ENCODE measurements around the gene NT5C2. TPM values are rescaled to one million over a fixed set of nuclear protein-coding genes. Genes with fewer than 3 reads are reported as not detected.

The NT5C2 gene
- total RNA-seq, 4 donors from 2014 or later = 91.2 to 98.3 (median 92.5) TPM

GRCh38 chr10:103079100-103079499 lies 114.0 kb downstream of the NT5C2 start:
- WGBS, 2 donors = 90 to 98% methylated on average over 5 to 6 of the region's 7 CpGs
- Histone ChIP-seq H3K4me1 (peaks cover 0 to 4% (median 0%) of the 10 kb centered on the region in 3 donors), H3K27me3 (no peaks in the 10 kb centered on the region), H3K9me3 (no peaks in the 10 kb centered on the region), H3K27ac (no peak overlapping the region), H3K36me3 (peaks cover 0 to 59% (median 0%) of the 10 kb centered on the region in 3 donors), H3K4me3 (no peak overlapping the region)
- TF ChIP-seq CTCF (IDR thresholded peaks at IDR 0.05) (no peak), POLR2A (IDR thresholded peaks at IDR 0.05) (no peak)
- intact Hi-C loops (cut with DNase I) = no loop called here
- DNase-seq = no peak

DNA sequence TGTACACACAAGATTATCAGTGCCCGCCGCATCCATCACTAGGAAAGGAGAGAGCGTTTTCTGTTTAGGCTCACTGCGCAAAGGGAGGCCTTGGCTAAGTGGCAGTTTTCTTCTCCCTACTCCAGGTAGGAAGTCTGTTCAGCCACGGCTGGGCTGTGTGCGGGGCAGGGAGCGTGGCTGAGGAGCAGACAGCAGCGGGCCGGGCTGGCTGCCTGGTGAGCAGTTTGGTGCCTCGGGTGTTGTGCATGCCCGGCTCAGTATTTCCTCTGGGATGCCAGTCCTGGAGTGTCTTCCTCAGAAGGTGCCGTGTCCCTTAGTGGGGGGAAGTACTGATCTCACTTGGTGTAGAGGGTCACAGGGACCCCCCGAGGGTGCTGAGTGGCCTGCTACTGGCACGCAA lies 114.4 kb downstream of the NT5C2 start:
- H3K4me3 ChIP-seq = no peak overlapping the region
- H3K9me3 ChIP-seq = no peaks in the 10 kb centered on the region
- peaks cover 0 to 4% (median 0%) of the 10 kb centered on the region in 3 donors for H3K4me1 ChIP-seq
- WGBS, 2 donors = 88 to 92% methylated on average over 6 of the region's 14 CpGs
- intact Hi-C loops (cut with DNase I) = no loop called here
- no peak overlapping the region for H3K27ac ChIP-seq
- no peaks in the 10 kb centered on the region for H3K27me3 ChIP-seq
- DNase-seq = no peak
- H3K36me3 ChIP-seq = peaks cover 0 to 55% (median 0%) of the 10 kb centered on the region in 3 donors
- TF ChIP-seq POLR2A (IDR thresholded peaks at IDR 0.05) (no peak), CTCF (IDR thresholded peaks at IDR 0.05) (no peak)

- H3K9me3 ChIP-seq = no peaks in the 10 kb centered on the region
- H3K27me3 ChIP-seq = no peaks in the 10 kb centered on the region
- TF ChIP-seq POLR2A (IDR thresholded peaks at IDR 0.05) (no peak), CTCF (IDR thresholded peaks at IDR 0.05) (no peak)
- intact Hi-C loops (cut with DNase I) = no loop called here
- no peak overlapping the region for H3K27ac ChIP-seq
- H3K36me3 ChIP-seq = peaks cover 0 to 51% (median 0%) of the 10 kb centered on the region in 3 donors
- H3K4me1 ChIP-seq = peaks cover 0 to 4% (median 0%) of the 10 kb centered on the region in 3 donors
- H3K4me3 ChIP-seq = no peak overlapping the region
- WGBS, 2 donors = 76 to 83% methylated on average over 2 to 3 of the region's 3 CpGs
- no peak for DNase-seq
Measured at GRCh38 chr10:103078309-103078615, 114.8 kb downstream of the NT5C2 start.

DNA sequence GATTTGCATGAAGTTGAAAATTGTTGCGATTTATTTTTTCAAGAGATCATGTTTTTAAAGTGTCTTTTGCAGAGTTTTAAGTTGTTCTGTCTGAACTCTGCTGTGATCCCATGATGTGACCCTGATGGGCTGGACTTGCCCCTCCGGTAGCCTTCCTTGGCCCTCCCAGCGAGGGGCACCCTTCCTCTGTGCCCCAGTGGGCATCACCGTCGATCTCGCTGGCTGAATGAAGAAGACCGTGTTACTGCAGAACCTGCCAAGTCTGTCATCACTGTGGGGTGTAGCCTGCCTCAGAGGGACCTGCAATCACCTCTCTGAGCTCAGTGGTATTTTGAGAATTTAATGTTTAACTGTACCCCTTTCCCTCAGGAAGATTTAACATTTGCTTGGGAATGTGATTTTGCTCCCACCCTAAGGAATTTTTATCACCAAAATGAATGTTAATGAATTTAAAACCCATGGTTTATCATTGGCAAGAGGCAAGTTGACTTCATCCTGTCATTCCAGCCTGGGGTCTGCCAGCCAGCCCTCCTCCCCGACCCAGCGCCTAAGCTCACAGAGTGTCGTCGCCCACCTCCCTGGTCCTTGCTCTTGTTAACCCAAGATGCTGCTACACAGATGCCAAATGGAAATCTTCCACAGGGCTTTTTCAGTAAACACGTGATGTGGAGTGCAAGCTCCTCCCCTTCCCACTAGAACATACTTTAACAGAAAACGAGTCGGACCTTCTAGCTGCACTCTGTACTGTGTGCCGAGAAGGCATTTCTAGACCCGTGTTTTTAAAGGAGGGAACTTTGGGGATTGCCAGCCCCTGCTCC lies 115.4 kb downstream of the NT5C2 start:
- DNase-seq = no peak
- H3K27ac ChIP-seq = no peak overlapping the region
- no peak for TF ChIP-seq CTCF (IDR thresholded peaks at IDR 0.05)
- TF ChIP-seq POLR2A (IDR thresholded peaks at IDR 0.05) = no peak
- H3K9me3 ChIP-seq = no peaks in the 10 kb centered on the region
- no peak overlapping the region for H3K4me3 ChIP-seq
- peaks cover 0 to 4% (median 0%) of the 10 kb centered on the region in 3 donors for H3K4me1 ChIP-seq
- WGBS, 2 donors = 81 to 82% methylated on average over 14 to 16 of the region's 16 CpGs
- H3K36me3 ChIP-seq = peaks cover 0 to 45% (median 0%) of the 10 kb centered on the region in 3 donors
- intact Hi-C loops (cut with DNase I) = no loop called here
- no peaks in the 10 kb centered on the region for H3K27me3 ChIP-seq

- Histone ChIP-seq H3K36me3 (peaks cover 0 to 38% (median 0%) of the 10 kb centered on the region in 3 donors), H3K4me3 (no peak overlapping the region), H3K27ac (no peak overlapping the region), H3K4me1 (peaks cover 0 to 4% (median 0%) of the 10 kb centered on the region in 3 donors), H3K9me3 (no peaks in the 10 kb centered on the region), H3K27me3 (no peaks in the 10 kb centered on the region)
- intact Hi-C loops (cut with DNase I) = no loop called here
- no peak for TF ChIP-seq POLR2A (IDR thresholded peaks at IDR 0.05)
- no peak for TF ChIP-seq CTCF (IDR thresholded peaks at IDR 0.05)
- DNase-seq = no peak
- 93 to 95% methylated on average over 14 to 18 of the region's 21 CpGs for WGBS, 2 donors
Measured at GRCh38 chr10:103077020-103077419, 116.1 kb downstream of the NT5C2 start.
